HG02840 (cell line): ENCODE measurements around the gene EMX1.
A peak's percentile ranks its signal among the peaks of the same experiment; 100 is the strongest.

Source experiments
- ATAC-seq: cut with Tn5 transposase; IDR thresholded peaks from one replicate; pipeline ENCODE4 v1.9.1; 2021; ENCODE audit warnings: mild to moderate bottlenecking, moderate library complexity, moderate number of reproducible peaks; ENCODE audit not compliant: unreplicated experiment, low FRiP score

The EMX1 gene

DNA sequence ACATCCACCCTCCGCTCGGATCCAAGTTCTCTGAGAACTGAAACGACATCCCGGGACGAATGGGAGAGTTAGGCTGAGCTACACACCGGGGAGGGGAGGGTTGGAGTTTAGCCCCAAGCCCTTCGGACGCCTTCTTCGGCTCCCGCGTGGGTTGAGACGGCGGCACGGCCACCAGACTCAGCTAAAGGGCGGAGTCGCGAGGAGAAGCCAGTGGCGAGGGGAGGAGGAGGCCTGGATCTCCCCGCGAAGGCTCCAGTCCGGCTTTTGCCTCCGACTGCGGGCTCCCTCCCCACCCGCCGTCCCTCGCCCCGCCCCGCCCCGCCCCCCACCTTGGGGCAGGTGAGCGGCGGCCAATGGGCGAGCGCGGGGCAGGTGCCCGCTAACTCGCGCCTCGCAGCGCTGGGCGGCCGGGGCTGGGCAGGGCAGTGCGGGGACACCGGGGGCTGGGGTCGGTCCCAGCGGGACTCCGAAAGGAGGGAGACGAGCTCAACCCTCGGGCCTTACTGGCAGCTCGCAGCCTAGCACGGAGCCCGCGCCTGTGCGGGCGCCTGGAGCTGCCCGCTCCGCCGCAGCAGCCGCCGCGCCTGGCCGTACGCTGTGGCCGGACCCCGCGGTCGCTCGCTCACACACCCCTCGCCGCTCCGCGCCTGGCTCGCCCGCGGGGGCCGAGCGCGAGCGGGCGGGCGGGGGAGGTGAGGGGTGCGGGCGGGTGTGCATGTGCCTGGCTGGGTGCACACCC lies at the start of gene EMX1:
TSS of gene EMX1 (plus strand) at position 382 of the 739 bp plus-strand sequence. CDS start at position 716, 334 bp downstream.
- ATAC-seq = no peak

DNA sequence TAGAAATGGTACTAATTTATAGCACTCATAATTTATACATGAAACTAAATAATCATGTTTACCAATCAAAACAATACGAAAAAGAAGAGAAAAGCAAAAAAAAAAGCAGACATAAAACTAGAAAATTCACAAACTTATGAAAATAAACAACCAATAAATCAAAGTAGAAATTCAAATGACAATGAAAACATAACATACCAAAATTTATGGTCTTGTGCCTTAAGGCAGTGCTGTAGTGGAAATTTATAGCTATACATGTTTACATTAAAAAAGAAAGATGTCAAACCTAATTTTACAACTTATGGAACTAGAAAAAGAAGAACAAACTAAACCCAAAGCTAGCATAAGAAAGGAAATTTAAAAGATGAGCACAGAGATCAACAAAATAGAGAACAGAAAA lies 46.3 kb upstream of the EMX1 start:
- no peak for ATAC-seq

DNA sequence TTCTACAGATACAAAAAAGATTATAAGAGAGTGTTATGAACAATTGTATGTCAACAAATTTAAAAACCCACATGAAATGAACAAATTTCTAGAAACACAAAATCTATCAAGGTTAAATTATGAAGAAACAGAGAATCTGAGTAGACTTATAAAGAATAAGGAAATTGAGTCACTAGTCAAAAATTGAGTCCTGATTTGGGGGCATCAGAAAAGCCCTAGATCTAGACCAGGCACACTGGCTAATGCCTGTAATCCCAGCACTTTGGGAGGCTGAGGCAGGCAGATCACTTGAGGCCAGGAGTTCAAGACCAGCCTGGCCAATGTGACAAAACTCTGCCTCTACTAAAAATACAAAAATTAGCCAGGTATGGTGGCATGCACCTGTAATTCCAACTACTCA lies 45.4 kb upstream of the EMX1 start:
- no peak for ATAC-seq

DNA sequence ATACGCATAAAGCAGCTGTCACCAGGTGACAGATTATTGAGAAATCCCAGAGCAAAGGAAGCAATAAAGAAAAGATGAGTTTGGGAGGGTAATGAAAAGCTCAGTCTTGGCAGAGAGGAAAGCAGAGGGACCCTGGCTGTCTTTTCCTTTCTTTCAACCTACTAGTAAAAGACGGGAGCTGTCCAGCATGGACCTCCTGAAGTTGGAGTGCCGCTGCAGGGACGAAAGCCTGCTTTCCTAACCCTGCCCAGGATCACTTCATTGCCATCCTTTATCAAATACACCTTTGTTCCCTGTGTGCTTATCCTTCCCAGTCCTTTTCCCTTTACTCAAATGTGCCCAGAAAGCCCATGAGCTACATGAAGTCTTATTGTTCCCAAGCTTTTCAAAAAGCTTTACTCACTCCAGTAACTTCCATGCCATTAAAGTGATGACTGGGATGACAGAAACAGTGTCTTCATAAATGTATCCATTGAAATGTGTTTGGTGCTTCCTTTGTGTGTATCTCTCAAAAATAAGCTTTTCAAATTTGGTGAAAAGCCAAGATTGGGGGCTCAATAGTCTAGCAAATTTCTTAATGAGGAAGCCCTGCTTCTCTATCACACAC lies 33.9 kb upstream of the EMX1 start:
- ATAC-seq = no peak

DNA sequence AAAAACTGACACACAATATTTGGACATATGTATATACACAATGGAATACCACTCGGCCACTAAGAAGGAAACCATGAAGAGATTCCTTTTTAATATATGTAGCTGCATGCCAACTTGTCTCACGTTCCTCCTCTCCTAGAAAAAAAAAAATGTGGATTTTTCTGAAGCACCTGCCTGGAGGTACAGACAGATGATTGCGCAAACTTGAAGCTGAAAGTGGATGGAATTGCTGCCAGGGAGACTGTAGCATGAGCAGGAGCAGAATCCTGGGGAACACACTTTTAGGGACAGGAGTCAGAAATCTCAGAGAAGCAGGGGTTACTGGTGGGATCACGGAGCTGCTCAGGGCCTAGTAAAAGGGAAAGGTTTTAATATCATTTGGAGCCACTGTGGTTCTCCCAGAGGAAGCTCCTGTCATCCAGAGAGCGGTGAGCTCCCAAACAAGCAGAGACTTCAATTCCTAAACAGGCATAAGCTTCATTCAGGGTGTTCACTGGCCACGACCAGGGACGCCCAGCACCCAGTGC lies 30.8 kb upstream of the EMX1 start:
- ATAC-seq = no peak

DNA sequence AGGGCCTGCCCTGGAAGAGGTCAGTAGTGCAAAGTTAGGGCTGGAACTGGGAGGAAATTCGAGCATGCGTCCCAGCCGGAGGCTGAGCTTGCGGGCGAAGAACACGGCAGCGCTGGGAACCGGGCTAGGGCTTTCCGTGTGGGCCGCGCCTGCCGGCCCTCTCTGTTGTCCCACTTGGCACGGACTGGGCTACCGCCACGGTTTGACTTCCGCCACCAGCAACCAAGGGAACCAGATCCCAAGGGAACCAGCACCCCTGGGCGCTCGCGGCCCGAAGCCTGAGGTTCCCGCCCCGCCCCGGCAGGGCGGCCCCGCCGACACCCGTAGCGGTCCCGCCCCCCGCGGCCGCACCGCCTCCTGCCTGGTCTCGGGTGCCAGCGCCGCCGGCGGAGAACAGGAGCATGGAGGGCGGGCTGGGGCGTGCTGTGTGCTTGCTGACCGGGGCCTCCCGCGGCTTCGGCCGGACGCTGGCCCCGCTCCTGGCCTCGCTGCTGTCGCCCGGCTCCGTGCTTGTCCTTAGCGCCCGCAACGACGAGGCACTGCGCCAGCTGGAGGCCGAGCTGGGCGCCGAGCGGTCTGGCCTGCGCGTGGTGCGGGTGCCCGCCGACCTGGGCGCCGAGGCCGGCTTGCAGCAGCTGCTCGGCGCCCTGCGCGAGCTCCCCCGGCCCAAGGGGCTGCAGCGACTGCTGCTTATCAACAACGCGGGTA lies 30.1 kb upstream of the EMX1 start, which contains the start of gene SPR:
TSS of gene SPR (plus strand) at position 377 of the 708 bp plus-strand sequence. CDS start at position 402, 25 bp downstream.
- ATAC-seq = peak; percentile 77

DNA sequence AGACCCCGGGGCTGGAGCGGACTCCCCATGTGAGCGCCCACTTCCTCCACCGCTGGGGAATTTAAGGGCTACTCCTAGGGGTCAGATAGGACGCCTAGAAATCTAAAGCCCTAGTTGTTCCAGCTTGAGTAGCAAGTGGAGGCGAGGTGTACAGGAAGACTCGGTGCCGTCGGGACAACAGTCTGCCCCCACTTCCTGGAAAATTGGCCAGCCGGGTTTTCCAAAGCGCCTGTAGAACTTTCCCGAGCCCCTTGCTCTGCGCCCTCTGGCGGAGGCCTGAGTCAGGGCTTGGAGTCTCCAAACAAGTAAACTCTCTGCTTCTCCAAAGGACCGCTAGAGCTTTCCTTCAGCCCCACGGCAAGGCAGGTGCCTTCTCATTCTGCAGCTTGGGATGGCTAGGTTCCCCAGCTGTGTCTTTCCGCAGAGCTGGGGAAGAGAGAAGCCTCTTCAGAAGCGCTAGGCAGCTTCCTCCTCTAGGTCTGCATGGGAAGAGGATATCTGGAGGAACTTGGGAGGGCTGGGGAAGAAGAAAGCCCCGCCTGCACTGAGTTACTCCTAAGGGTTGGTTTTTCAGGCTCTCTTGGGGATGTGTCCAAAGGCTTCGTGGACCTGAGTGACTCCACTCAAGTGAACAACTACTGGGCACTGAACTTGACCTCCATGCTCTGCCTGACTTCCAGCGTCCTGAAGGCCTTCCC lies 29.4 kb upstream of the EMX1 start:
- ATAC-seq = peak; percentile 60

DNA sequence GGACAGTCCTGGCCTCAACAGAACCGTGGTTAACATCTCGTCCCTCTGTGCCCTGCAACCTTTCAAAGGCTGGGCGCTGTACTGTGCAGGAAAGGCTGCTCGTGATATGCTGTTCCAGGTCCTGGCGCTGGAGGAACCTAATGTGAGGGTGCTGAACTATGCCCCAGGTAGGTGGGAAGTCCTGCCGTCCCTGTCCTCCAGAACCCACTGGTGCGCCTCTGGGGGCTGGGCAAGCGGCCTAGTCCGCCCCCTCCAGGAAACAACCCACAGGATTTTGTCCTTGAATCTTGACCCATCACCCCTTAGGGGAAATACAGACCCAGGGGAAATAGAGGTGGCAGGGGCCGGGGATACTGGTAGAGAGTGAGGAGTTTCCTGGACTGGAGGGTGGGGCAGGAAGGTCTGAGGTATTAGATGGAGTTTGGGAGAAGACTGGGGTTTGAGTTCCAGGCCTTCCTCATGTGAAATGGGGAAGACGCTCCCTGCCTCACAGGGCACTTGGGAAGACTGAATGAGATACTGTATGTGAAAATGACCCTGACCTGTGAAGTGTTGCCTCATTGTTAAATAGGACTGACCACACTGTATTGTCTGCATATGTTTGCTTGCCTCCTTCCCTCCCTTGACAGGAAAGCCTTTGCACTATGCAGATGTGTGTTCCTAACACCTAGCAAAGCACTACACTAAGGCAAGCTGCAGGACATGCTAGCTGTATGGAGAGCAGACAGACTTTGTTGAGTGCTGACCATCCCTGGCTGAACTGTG lies 28.7 kb upstream of the EMX1 start:
- no peak for ATAC-seq

DNA sequence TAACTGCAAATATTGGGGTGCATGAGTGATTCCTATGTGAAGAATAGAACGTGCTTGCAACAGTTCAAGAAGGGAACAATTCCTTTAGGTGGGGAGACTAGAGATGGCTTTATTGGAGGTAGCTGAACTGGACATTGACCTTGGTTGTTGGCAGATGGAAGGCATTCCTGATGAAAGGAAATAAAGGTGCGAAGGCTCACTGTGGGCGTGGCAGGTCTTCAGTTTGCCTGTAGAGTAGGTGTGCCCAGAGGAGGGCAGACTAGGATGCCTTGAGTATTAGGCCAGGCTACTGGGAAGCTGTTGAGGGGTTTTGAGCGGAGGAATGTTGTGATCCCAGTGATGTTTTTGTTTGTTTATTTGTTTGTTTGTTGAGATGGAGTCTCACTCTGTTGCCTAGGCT lies 27.3 kb upstream of the EMX1 start:
- ATAC-seq = no peak

DNA sequence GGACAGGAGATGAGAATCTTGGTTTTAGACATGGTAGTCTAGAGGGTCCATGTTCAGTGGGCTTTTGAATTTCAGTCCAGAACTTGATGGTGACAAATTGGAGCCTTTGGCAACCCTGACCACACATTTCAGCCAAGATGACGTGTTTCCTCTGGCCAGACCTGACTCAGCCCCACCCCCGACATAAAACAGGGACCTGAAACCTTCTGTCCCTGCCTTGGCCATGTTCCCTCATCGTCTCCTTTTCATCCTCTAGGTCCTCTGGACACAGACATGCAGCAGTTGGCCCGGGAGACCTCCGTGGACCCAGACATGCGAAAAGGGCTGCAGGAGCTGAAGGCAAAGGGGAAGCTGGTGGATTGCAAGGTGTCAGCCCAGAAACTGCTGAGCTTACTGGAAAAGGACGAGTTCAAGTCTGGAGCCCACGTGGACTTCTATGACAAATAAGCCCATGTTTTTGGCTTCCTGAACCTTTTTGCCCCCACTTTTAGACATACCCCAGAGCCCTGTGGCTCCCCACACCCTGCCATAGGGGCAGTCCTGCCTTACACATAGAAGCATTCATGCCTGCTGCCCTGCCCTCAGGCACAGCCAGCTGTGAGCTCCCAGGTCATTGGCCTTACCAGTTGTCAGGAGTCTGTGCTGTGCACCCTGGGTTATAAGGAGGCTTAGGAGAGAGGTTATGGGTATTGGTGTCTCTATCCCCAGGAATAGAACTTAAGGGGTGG lies 26.1 kb upstream of the EMX1 start:
- ATAC-seq = no peak

DNA sequence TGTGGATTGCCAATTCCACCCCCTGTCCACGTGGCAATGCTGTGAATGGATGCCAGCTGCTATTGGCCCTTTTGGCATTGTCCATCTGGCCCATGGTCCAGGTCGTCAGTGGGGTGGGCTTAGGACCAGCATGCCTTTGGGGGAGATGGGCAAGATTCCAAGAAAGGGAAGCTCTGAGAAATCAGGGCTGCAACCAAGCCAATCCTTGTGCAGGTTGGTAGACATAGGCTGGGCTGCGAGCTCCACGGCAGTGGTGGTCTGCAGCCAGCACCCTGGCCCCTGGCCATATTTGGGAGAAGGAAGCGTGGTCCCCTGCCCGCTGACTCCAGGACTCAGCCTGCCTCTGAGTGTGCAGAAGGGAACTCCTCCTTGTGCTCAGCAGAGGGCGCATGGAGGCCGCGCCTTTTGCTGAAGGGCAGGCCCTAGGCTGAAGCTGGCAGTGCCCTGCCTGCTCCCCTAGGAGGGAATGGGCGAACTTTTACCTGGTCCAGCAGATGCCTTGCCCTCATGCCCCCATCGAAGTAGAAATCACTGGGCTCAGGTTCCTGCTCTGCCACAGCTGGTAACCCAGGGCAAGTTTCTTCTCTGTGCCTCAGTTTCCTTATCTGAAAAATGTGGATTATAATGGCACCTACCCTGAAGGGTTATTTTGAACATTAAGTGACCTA lies 24.7 kb upstream of the EMX1 start:
- no peak for ATAC-seq

DNA sequence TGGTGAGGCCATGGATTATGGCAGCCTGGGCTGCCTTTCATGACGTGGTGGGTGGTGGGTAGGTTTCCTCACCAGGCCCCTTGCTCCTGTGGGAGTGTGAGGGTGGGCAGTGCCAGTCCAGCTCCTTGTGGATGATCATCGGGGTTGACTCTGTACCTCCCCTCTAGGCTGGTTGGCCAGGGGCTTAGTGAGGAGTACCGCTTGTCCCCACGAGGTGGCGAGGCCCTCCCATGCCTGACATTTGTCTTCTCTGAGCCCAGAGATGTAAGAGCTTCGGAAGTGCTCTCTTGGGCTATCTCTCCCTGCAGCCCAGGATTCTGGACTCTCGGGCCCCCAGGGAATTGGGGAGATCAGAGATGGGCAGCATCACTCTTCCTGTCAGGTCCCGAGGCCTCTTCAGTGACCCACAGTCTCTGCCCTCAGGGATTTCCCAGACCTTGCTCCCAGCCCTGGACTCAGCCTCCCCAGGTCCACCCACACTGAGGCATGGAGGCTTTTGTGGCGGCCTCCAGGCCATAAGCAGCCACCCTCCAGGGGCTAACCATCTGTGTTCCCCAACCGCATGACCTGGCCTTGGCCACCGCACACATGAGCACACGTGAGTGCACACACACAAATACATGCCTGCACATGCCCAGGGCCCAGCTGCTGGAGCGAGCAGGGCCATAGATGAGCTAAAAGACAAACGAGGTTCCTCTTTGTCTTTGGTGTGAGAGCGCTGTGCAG lies 23.6 kb upstream of the EMX1 start:
- no peak for ATAC-seq

DNA sequence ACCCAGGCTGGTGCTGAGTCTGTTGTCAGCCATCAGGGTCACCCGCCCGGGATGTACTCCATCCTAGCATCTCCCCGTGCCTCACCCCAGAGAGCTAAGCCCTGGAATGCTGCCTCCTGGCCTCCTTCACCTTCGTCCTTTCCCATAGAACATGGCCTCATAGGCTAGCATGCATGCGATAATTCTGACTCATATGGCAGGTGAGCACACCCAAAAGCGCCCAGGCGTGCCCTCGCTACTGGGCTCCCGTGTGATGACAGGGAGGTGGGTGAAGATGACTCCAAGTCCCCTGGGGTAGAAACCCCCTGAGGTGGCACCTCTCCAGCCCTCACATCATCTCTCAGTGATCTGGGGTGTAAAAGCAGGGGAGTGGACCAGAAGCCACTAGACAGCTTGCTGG lies 22.8 kb upstream of the EMX1 start:
- ATAC-seq = no peak

DNA sequence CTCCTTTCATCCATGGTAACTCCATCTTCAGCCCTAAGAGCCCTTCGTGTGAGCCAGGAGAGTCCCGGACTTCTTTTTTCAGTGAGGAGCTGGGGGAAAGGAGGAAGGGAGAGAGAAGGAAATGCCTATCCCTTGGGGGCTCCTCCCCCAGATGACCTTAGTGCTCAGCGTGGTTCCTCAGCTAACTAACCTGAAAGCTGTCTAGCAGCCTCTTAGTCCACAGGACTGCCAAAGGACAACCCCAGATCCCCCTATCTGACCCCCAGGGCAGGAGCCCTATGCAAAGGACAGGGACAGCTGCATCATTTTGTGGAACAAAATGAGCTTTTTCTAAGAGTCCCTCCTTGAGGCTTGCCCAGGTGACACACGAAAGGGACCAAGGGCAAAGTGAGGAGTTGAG lies 22.2 kb upstream of the EMX1 start:
- ATAC-seq = no peak

DNA sequence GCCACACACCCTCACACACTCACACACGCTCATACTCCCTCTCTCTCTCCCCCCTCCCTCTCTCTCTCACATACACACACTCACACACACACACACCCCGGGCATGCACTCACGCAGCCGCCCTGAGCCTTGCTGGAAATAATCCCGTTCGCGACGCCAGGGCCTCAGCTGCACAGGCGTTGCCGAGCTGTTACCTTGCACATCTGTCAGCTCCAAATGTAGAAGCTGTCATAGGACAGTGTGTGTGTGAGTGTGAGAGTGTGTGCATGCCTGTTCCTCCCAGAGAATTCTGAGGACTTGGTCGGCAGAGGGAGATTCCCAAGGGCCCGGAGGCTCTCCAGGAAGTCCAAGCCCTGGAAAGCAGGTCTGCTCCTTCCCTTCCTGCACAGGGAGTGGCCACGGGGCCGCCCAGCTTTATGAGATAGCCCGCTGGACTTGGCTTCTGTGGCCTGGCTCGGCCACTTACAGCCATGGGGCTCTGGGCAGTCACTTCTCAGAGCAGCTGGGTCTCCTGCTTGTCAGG lies 21.5 kb upstream of the EMX1 start:
- no peak for ATAC-seq

DNA sequence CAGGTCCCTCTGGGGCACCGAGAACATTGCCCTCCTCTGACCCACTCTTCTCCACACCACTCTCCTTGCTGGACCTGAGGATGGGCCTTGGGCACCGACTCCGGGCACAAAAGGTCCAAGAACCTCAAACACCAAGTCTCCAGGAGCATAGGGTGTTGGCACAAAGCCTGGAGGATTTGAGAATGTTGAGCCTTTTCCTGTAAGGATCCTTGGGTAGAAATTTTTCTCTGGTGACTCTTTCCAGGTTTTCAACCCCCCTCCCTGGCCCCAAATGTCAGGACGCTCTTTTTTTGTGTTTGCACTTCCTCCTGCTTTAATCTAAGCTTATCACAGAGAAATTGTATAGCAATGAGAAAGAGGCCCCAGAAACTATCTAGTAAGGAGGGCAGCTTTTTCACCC lies 20.9 kb upstream of the EMX1 start:
- ATAC-seq = no peak

DNA sequence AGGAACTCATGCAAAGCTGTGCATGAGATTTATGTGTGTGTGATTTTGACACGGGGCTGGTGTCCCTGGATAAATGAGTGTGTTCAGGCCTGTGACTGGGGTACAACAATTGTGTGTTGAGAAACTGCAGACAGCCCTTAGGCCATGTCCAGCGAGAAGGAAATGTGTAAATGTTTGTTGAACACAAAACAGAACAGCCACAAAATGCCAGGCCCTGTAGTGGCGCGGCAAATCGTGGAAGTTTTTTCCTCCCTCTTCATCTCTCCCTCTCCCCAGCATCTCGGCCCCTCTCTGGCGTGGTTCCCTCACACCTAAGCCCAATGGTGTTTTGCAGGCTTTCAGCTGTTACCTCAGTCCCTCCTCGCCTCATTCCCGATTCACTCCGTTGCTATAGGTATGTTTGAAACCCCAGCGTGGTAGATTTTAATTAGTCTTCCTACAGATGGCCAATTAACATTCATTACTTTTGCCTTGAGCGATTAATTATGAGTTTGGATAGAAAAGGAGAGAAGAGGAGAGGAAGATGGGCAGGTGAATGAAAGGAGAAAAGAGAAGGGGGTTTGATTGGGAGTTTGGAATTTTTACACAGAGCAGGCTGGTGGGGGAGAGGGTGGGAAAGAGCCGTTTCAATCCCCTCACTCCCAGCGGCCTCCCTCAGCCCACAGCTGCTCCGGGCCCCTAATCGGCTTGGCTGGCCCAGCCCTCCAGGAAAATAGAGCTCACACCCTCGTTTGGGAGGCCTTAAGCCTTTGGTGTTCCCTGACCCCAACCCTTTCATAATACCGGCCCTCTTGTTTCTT lies 19.3 kb upstream of the EMX1 start:
- ATAC-seq = no peak
